ENCODE measurements around the gene ISX. TPM values are rescaled to one million over a fixed set of nuclear protein-coding genes. Genes with fewer than 3 reads are reported as not detected.
"Not testable (repeated sequence)": the region's sequence is repeated elsewhere in the genome, so short reads cannot be mapped to it uniquely, and the experiment has no call there.

The ISX gene
- total RNA-seq, 3 donors from 2014 or later: 35.3 to 104 (median 50.3) TPM

- intact Hi-C loops (cut with DNase I, micrococcal nuclease): loop anchor here in 1 of 2 donors (10.0 kb wide), 1 partner anchor 90 kb away; no protein-coding TSS in a partner anchor
- Histone ChIP-seq H3K36me3 (ENCODE audit: low read depth) (no peaks in the 10 kb centered on the region), H3K4me1 (ENCODE audit: low read depth) (peaks cover 4% of the 10 kb centered on the region), H3K4me3 (no peak overlapping the region), H3K9me3 (no peaks in the 10 kb centered on the region)
- DNase-seq (no peak), ATAC-seq (no peak)
- TF ChIP-seq, protein P1, sequence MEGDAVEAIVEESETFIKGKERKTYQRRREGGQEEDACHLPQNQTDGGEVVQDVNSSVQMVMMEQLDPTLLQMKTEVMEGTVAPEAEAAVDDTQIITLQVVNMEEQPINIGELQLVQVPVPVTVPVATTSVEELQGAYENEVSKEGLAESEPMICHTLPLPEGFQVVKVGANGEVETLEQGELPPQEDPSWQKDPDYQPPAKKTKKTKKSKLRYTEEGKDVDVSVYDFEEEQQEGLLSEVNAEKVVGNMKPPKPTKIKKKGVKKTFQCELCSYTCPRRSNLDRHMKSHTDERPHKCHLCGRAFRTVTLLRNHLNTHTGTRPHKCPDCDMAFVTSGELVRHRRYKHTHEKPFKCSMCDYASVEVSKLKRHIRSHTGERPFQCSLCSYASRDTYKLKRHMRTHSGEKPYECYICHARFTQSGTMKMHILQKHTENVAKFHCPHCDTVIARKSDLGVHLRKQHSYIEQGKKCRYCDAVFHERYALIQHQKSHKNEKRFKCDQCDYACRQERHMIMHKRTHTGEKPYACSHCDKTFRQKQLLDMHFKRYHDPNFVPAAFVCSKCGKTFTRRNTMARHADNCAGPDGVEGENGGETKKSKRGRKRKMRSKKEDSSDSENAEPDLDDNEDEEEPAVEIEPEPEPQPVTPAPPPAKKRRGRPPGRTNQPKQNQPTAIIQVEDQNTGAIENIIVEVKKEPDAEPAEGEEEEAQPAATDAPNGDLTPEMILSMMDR (IDR thresholded peaks at IDR 0.05): no peak
Observed at GRCh38 chr22:35044607-35045390, 21.2 kb upstream of the ISX start.

DNA sequence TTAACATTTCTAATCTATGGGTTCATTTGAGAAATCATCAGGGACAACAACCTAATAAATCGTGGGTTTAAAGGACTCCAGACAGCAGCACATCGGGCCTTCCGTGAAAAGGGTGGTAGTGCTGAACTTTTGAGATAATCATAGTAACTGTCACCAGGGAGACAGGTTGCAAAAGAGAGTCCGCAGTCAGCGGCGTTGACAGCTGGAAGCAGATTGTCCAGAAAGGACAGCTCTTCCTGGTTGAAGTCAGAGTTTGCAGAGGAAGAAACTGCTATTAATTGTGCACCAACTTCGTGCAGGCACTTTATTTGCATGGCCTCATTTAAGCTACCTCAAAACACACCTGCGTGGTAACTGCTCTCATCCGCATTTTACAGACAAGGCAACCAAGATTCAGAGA lies 20.5 kb upstream of the ISX start:
- DNase-seq (no peak), ATAC-seq (peak; percentile 36)
- no peak overlapping the region for H3K4me3 ChIP-seq
- TF ChIP-seq, protein P1 (IDR thresholded peaks at IDR 0.05): no peak
- intact Hi-C loops (cut with DNase I, micrococcal nuclease): loop anchor here in 1 of 2 donors (10.0 kb wide), 1 partner anchor 89 kb away; no protein-coding TSS in a partner anchor
- no peaks in the 10 kb centered on the region for H3K36me3 ChIP-seq (ENCODE audit: low read depth)
- H3K4me1 ChIP-seq (ENCODE audit: low read depth): peaks cover 4% of the 10 kb centered on the region
- no peaks in the 10 kb centered on the region for H3K9me3 ChIP-seq

- TF ChIP-seq, protein P1 (IDR thresholded peaks at IDR 0.05): no peak
- DNase-seq: no peak
- Histone ChIP-seq H3K9me3 (no peaks in the 10 kb centered on the region), H3K4me1 (ENCODE audit: low read depth) (peaks cover 4% of the 10 kb centered on the region), H3K4me3 (no peak overlapping the region), H3K36me3 (ENCODE audit: low read depth) (no peaks in the 10 kb centered on the region)
- intact Hi-C loops (cut with DNase I, micrococcal nuclease): loop anchor here in 1 of 2 donors (10.0 kb wide), 1 partner anchor 88 kb away; no protein-coding TSS in a partner anchor
- ATAC-seq: no peak
Observed at GRCh38 chr22:35046744-35047462, 19.1 kb upstream of the ISX start.

DNA sequence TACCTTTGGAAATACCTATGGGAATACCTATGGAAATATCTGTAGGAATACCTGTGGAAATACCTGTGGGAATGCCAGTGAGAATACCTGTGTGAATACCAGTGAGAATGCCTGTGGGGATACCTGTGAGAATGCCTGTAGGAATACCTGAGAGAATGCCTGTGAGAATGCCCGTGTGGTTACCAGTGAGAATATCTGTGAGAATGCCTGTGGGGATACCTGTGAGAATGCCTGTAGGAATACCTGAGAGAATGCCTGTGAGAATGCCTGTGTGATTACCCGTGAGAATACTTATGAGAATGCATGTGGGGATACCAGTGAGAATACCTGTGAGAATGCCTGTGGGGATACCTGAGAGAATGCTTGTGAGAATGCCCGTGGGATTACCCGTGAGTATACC lies 15.9 kb upstream of the ISX start:
- ATAC-seq; H3K36me3 ChIP-seq (ENCODE audit: low read depth); H3K4me1 ChIP-seq (ENCODE audit: low read depth); intact Hi-C loops (cut with DNase I, micrococcal nuclease); DNase-seq; H3K4me3 ChIP-seq; H3K9me3 ChIP-seq: not testable (repeated sequence)

GRCh38 chr22:35051013-35051535 lies 14.9 kb upstream of the ISX start:
- no peak overlapping the region for H3K4me3 ChIP-seq
- intact Hi-C loops (cut with DNase I, micrococcal nuclease): no loop called here

More at GRCh38 chr22:35051013-35051535, 14.9 kb upstream of the ISX start:
- Histone ChIP-seq H3K4me1 (ENCODE audit: low read depth) (no peaks in the 10 kb centered on the region), H3K9me3 (no peaks in the 10 kb centered on the region), H3K36me3 (ENCODE audit: low read depth) (no peaks in the 10 kb centered on the region)
- ATAC-seq (no peak), DNase-seq (no peak)
- TF ChIP-seq, protein P1 (IDR thresholded peaks at IDR 0.05): no peak
